K562 (cell line): Measurements from ENCODE around the gene TFCP2L1. TPM values are rescaled to one million over a fixed set of nuclear protein-coding genes. Genes with fewer than 3 reads are reported as not detected.

Experiments used
- ATAC-seq: fragments of 200-7000 bp; cut with Tn5 transposase; 3 replicates; pipeline ENCODE4 v1.9.1; 2020; ENCODE audit warnings: moderate library complexity
- BruUV-seq: library from RNA; stranded (reverse); fragments of 400-500 nt; replicated peaks from 2 replicates; lab custom pipeline; 2021; lab: Mats Ljungman, UMichigan
- CTCF ChIA-PET: fragments of 300-600 bp; formaldehyde crosslinking; extraction: SDS; loops from one replicate; lab custom pipeline; 2021; ENCODE audit warnings: low intra/inter-chr PET ratio; lab: Yijun Ruan, JAX
- POLR2A ChIA-PET: fragments of 300-600, 350-650 bp; sonication (Branson Sonifier 250); formaldehyde crosslinking; extraction: SDS; loops from one replicate; lab custom pipeline; 2021; ENCODE audit warnings: antibody characterized with exemption, inconsistent platforms; lab: Yijun Ruan, JAX
- DNase-seq, 4 experiments: peaks; one replicate each; pipeline versions ENCODE4 v3.0.0 to v3.0.0-alpha.2; 2011 to 2018; ENCODE audit warnings: low spot score in 3 of 4, mixed read lengths in 3 of 4; ENCODE audit errors: extremely low read depth in 1 of 4
- FAIRE-seq: peaks from 2 replicates; lab custom pipeline; 2011; peaks lifted over from hg19 to GRCh38; lab: Jason Lieb, UNC
- H2AFZ ChIP-seq: 2 replicates; pipeline ENCODE4 v1.6.0; 2011; ENCODE audit warnings: low read depth, low read length, control low read depth, inconsistent platforms
- H3K27ac ChIP-seq: fragments of 200-600 bp; 3 replicates; pipeline ENCODE4 v1.8.0; 2011; ENCODE audit warnings: low read depth, mild to moderate bottlenecking, control low read depth, inconsistent platforms, low read length, moderate library complexity, mixed read lengths; ENCODE audit errors: extremely low read depth
- H3K27me3 ChIP-seq, 2 experiments: fragments of 300-600 bp in 1 of 2; 2 replicates in 1 of 2; 3 replicates in 1 of 2; pipeline versions ENCODE4 v1.6.0 to v1.8.0; 2011; ENCODE audit warnings: inconsistent platforms in 2 of 2, low read length in 2 of 2, mild to moderate bottlenecking in 1 of 2, mixed read lengths in 1 of 2, moderate library complexity in 1 of 2; ENCODE audit not compliant: control insufficient read depth in 2 of 2, insufficient read depth in 2 of 2
- H3K36me3 ChIP-seq: fragments of 300-600 bp; 3 replicates; pipeline ENCODE4 v1.8.0; 2011; ENCODE audit warnings: mild to moderate bottlenecking, low read length, inconsistent platforms; ENCODE audit not compliant: control insufficient read depth, insufficient read depth
- H3K4me1 ChIP-seq, 2 experiments: fragments of 200-600 bp in 1 of 2; replicated peaks in 1 of 2; 2 replicates in 1 of 2; 3 replicates in 1 of 2; pipeline versions ENCODE4 v1.5.1 to v1.8.0; 2011; ENCODE audit warnings: inconsistent platforms in 2 of 2, low read length in 2 of 2, mild to moderate bottlenecking in 1 of 2, mixed read lengths in 1 of 2, moderate library complexity in 1 of 2; ENCODE audit not compliant: control insufficient read depth in 2 of 2, insufficient read depth in 2 of 2
- H3K4me2 ChIP-seq: 2 replicates; pipeline ENCODE4 v1.6.1; 2011; ENCODE audit warnings: low read length, control low read depth, inconsistent platforms, mixed read lengths; ENCODE audit not compliant: insufficient read depth
- H3K4me3 ChIP-seq: fragments of 200-600 bp; sonication (generic), shearing (Covaris generic); 2 replicates; pipeline ENCODE4 v1.5.1; 2016; ENCODE audit warnings: control low read depth, inconsistent platforms
- H3K79me2 ChIP-seq: fragments of 200-600 bp; 3 replicates; pipeline ENCODE4 v1.8.0; 2011; ENCODE audit warnings: low read length, inconsistent platforms; ENCODE audit not compliant: control insufficient read depth, insufficient read depth
- H3K9ac ChIP-seq, 2 experiments: 2 replicates each; pipeline versions ENCODE4 v1.6.0 to v1.6.1; 2011; ENCODE audit warnings: low read depth in 2 of 2, low read length in 2 of 2, control low read depth in 1 of 2, inconsistent platforms in 1 of 2, mild to moderate bottlenecking in 1 of 2, mixed read lengths in 1 of 2; ENCODE audit not compliant: insufficient read depth in 1 of 2
- H3K9me1 ChIP-seq: one replicate; pipeline ENCODE4 v1.6.0; 2011; ENCODE audit warnings: inconsistent platforms, mild to moderate bottlenecking, low read length, moderate library complexity; ENCODE audit not compliant: control insufficient read depth, insufficient read depth
- H3K9me3 ChIP-seq: replicated peaks from 2 replicates; pipeline ENCODE4 v1.5.1; 2011; ENCODE audit warnings: low read depth, low read length, inconsistent platforms; ENCODE audit not compliant: control insufficient read depth, insufficient read depth
- H4K20me1 ChIP-seq: replicated peaks from 2 replicates; pipeline ENCODE4 v1.6.1; 2011; ENCODE audit warnings: low read length, inconsistent platforms, mixed read lengths; ENCODE audit not compliant: control insufficient read depth, insufficient read depth
- SMAD4 ChIP-seq: fragments of 250-450 bp; sonication (Bioruptor Pico); conservative IDR thresholded peaks from 2 replicates; pipeline ENCODE4 v1.8.0; 2021; ENCODE audit warnings: inconsistent platforms, mild to moderate bottlenecking, moderate library complexity
- WGBS: fragments of 100-300 bp; shearing (Covaris generic); methylation state at CpG from one replicate; pipeline ENCODE4 v1.1.6; 2016; ENCODE audit warnings: low coverage, mixed read lengths; ENCODE audit not compliant: insufficient coverage; ENCODE audit errors: missing lambda C conversion rate; 5-methylcytosine and 5-hydroxymethylcytosine counted together
- in situ Hi-C: fragments of 300-500 bp; cut with MboI; formaldehyde crosslinking; loops from 4 replicates; pipeline ENCODE4 v1.15.0; 2018; ENCODE audit warnings: inconsistent platforms, mixed read lengths
- intact Hi-C: fragments of 100-400 bp; cut with micrococcal nuclease; formaldehyde crosslinking; loops from 2 replicates; pipeline ENCODE4 v1.14.2; 2022
- polyA plus RNA-seq, 8 experiments: library from polyadenylated mRNA; depleted of rRNA in 4 of 8; stranded (reverse) in 5 of 8; unstranded in 3 of 8; fragments of >200 nt; fragmentation: Nextera tagmentation in 2 of 8; fragmentation: Illumina TruSeq in 1 of 8; extraction: Ambion mirVana in 2 of 8; extraction: Trizol in 1 of 8; gene quantifications; 2 replicates each; pipeline versions ENCODE4 v1.2.1 to v1.2.3, GENCODE V29; 2011 to 2014; ENCODE audit warnings: inconsistent platforms in 1 of 8, missing spikeins in 1 of 8
- total RNA-seq, 7 experiments: library from RNA; depleted of rRNA in 6 of 7; stranded (reverse); fragments of >200 nt in 6 of 7; fragmentation: Illumina TruSeq in 2 of 7; extraction: Trizol in 2 of 7; gene quantifications; 2 replicates each; pipeline versions ENCODE4 v1.2.1 to v1.2.3, GENCODE V29; 2011 to 2021; ENCODE audit warnings: low replicate concordance in 1 of 7
- TF ChIP-seq, protein P1 (sequence below): IDR thresholded peaks from 2 replicates; pipeline ENCODE4 v1.6.1; 2016; ENCODE audit warnings: missing genetic modification characterization, missing compliant biosample characterization

TFCP2L1 gene
- total and polyA plus RNA-seq, 9 of the 15 experiments (the other 6 are each of a cell fraction or from before 2014, with no cell fraction given): 0.08 to 1.00 (median 0.42) TPM

DNA sequence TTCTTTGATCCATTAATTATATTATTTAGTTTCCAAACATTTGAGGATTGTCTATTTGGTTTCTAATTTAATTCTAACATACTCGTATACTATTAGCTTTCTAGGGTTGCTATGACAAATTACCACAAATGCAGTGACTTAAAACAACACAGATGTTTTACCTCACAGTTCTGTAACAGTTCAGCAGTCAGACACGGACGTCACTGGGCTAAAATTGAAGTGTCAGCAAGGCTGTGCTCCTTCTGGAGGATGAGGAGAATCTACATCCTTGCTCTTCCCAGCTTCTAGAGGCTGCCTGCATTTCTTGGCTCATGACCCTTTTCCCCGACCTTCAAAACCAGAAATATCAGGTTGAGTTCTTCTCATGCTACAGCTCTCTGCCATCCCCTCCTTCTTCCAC lies 117.6 kb downstream of the TFCP2L1 start:
- 0% methylated on average over 4 of the region's 4 CpGs for WGBS
- POLR2A ChIA-PET: no interaction called here

More for the DNA sequence above, 117.6 kb downstream of the TFCP2L1 start:
- Histone ChIP-seq H3K9me3 (no peaks in the 10 kb centered on the region; the same call in 1 of the 2 replicates), H3K4me2 (no peak overlapping the region), H3K79me2 (no peaks in the 10 kb centered on the region), H3K9ac (no peak overlapping the region), H2AFZ (no peak overlapping the region; the same call in 1 of the 2 replicates), H3K4me3 (no peak overlapping the region), H3K27ac (no peak overlapping the region), H3K4me1 (no peaks in the 10 kb centered on the region), H4K20me1 (no peaks in the 10 kb centered on the region; the same call in 1 of the 2 replicates), H3K27me3 (peaks cover 8 to 12% of the 10 kb centered on the region in 2 experiments; a peak in 4 of 5 replicates), H3K36me3 (no peaks in the 10 kb centered on the region), H3K9me1 (no peaks in the 10 kb centered on the region)
- DNase-seq: no peak
- intact Hi-C loops (no loop called here), in situ Hi-C loops (no loop called here)
- ATAC-seq: no peak
- CTCF ChIA-PET: no interaction called here
- TF ChIP-seq, protein P1, sequence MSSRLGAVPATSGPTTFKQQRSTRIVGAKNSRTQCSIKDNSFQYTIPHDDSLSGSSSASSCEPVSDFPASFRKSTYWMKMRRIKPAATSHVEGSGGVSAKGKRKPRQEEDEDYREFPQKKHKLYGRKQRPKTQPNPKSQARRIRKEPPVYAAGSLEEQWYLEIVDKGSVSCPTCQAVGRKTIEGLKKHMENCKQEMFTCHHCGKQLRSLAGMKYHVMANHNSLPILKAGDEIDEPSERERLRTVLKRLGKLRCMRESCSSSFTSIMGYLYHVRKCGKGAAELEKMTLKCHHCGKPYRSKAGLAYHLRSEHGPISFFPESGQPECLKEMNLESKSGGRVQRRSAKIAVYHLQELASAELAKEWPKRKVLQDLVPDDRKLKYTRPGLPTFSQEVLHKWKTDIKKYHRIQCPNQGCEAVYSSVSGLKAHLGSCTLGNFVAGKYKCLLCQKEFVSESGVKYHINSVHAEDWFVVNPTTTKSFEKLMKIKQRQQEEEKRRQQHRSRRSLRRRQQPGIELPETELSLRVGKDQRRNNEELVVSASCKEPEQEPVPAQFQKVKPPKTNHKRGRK (tag): peak; percentile 44; the same call in 1 of the 2 replicates
- TF ChIP-seq SMAD4 (CRISPR knock-in tag): no peak
- no TSS peak for BruUV-seq
- FAIRE-seq: no peak

Other genes starting within 250 kb of the TFCP2L1 start
- not detected in 2 replicates for gene RNU4ATAC, start 245.7 kb upstream of the TFCP2L1 start, total RNA-seq (2014; rRNA removed)
- gene RNU4ATAC, start 245.7 kb upstream of the TFCP2L1 start, total RNA-seq (2014; rRNA removed; fragmentation: Illumina TruSeq; extraction: Trizol): 90.8 TPM in 1 of 2 replicates, not detected in the other
- not detected in 2 replicates for gene RNU4ATAC, start 245.7 kb upstream of the TFCP2L1 start, total RNA-seq (2015; rRNA removed; fragmentation: Illumina TruSeq; extraction: Trizol)
- gene RNU4ATAC, start 245.7 kb upstream of the TFCP2L1 start, total RNA-seq (2021): 8.6 TPM in 1 of 2 replicates, not detected in the other
- not detected in 2 replicates for gene RNU4ATAC, start 245.7 kb upstream of the TFCP2L1 start, polyA plus RNA-seq (2011; rRNA removed)
- gene RNU4ATAC, start 245.7 kb upstream of the TFCP2L1 start, polyA plus RNA-seq (2014; fragmentation: Illumina TruSeq; extraction: Trizol): not detected in 2 replicates
- gene RNU4ATAC, start 245.7 kb upstream of the TFCP2L1 start, polyA plus RNA-seq (2014; fragmentation: Nextera tagmentation; extraction: Ambion mirVana): not detected
- gene RNU4ATAC, start 245.7 kb upstream of the TFCP2L1 start, polyA plus RNA-seq (2014; rRNA removed): not detected in 2 replicates